HCT116 (cell line): Measurements from ENCODE around the gene OR5AL1. TPM values are rescaled to one million over a fixed set of nuclear protein-coding genes. Genes with fewer than 3 reads are reported as not detected.

ENCODE experiments used
- ATAC-seq: fragments of 200-7000 bp; cut with Tn5 transposase; 2 replicates; pipeline ENCODE4 v1.9.1; 2020; ENCODE audit warnings: mild to moderate bottlenecking, moderate library complexity
- BruUV-seq: library from RNA; stranded (reverse); fragments of 400-500 nt; replicated peaks from 2 replicates; lab custom pipeline; 2021; lab: Mats Ljungman, UMichigan
- CTCF ChIA-PET: fragments of 300-600 bp; sonication (Branson Sonifier 250); formaldehyde crosslinking; loops from one replicate; lab custom pipeline; 2021; ENCODE audit warnings: antibody characterized with exemption; lab: Charles Lee
- POLR2A ChIA-PET: fragments of 300-600, 350-600 bp; sonication (Branson Sonifier 250); formaldehyde crosslinking; loops from one replicate; lab custom pipeline; 2021; ENCODE audit warnings: antibody characterized with exemption; lab: Charles Lee
- RAD21 ChIA-PET, 2 experiments: fragments of 300-600 bp; sonication (Branson Sonifier 250); formaldehyde crosslinking; loops; one replicate each; lab custom pipeline; 2023; ENCODE audit warnings: low total read pairs in 2 of 2; ENCODE audit not compliant: uncharacterized antibody in 2 of 2, unreplicated experiment in 2 of 2, low non-redundant PET in 1 of 2; lab: Charles Lee
- DNase-seq: peaks from one replicate; pipeline ENCODE4 v3.0.0-alpha.2; 2010; ENCODE audit warnings: low read depth, low spot score
- H2AFZ ChIP-seq: fragments of 200-600 bp; shearing (Covaris generic), sonication (generic); 2 replicates; pipeline ENCODE4 v1.6.1; 2017; ENCODE audit warnings: low read depth, mixed run types, mixed read lengths, antibody characterized with exemption, low read length; ENCODE audit not compliant: poor library complexity, severe bottlenecking
- H3K27ac ChIP-seq: 2 replicates; pipeline ENCODE4 v1.5.1; 2012; ENCODE audit warnings: low read depth, low read length
- H3K27me3 ChIP-seq: fragments of 200-600 bp; sonication (generic); 2 replicates; pipeline ENCODE4 v1.6.1; 2016; ENCODE audit warnings: mixed run types, low read length, mixed read lengths; ENCODE audit not compliant: insufficient read depth
- H3K36me3 ChIP-seq, 2 experiments: fragments of 200-500 bp in 1 of 2; fragments of 200-600 bp in 1 of 2; sonication (Bioruptor generic) in 1 of 2; sonication (generic) in 1 of 2; 2 replicates each; pipeline versions ENCODE4 v1.5.1 to v1.6.1; 2014 to 2016; ENCODE audit warnings: low read length in 2 of 2, inconsistent platforms in 1 of 2, mixed read lengths in 1 of 2, mixed run types in 1 of 2; ENCODE audit not compliant: insufficient read depth in 2 of 2, control insufficient read depth in 1 of 2
- H3K4me1 ChIP-seq, 2 experiments: fragments of 200-600 bp in 1 of 2; sonication (generic) in 1 of 2; 2 replicates each; pipeline versions ENCODE4 v1.5.1 to v1.6.1; 2012 to 2017; ENCODE audit warnings: low read length in 2 of 2, inconsistent platforms in 1 of 2, mild to moderate bottlenecking in 1 of 2, mixed read lengths in 1 of 2, mixed run types in 1 of 2, moderate library complexity in 1 of 2; ENCODE audit not compliant: insufficient read depth in 2 of 2, control insufficient read depth in 1 of 2
- H3K4me2 ChIP-seq: fragments of 200-600 bp; sonication (generic); 2 replicates; pipeline ENCODE4 v1.6.1; 2017; ENCODE audit warnings: mixed run types, low read length, mixed read lengths
- H3K4me3 ChIP-seq, 2 experiments: fragments of 200-600 bp in 1 of 2; sonication (generic) in 1 of 2; replicated peaks in 1 of 2; 2 replicates each; pipeline ENCODE4 v1.5.1; 2011 to 2016; ENCODE audit warnings: low read length in 2 of 2, control low read depth in 1 of 2, low read depth in 1 of 2, mild to moderate bottlenecking in 1 of 2, mixed read lengths in 1 of 2, mixed run types in 1 of 2
- H3K79me2 ChIP-seq: fragments of 200-600 bp; sonication (generic); 2 replicates; pipeline ENCODE4 v1.6.1; 2017; ENCODE audit warnings: mild to moderate bottlenecking, mixed run types, low read length, moderate library complexity, mixed read lengths; ENCODE audit not compliant: insufficient read depth
- H3K9ac ChIP-seq: fragments of 200-600 bp; sonication (generic); 2 replicates; pipeline ENCODE4 v1.6.1; 2016; ENCODE audit warnings: low read length, mixed read lengths
- H3K9me2 ChIP-seq: fragments of 200-600 bp; sonication (generic), shearing (Covaris generic); 2 replicates; pipeline ENCODE4 v1.6.1; 2017; ENCODE audit warnings: mixed run types, mild to moderate bottlenecking, moderate library complexity; ENCODE audit not compliant: insufficient read depth
- H3K9me3 ChIP-seq, 2 experiments: fragments of 200-500 bp in 1 of 2; fragments of 200-600 bp in 1 of 2; sonication (Bioruptor generic) in 1 of 2; sonication (generic) in 1 of 2; 2 replicates each; pipeline ENCODE4 v1.6.1; 2014 to 2017; ENCODE audit warnings: low read length in 2 of 2, mixed read lengths in 2 of 2, inconsistent platforms in 1 of 2, low read depth in 1 of 2, mild to moderate bottlenecking in 1 of 2, mixed run types in 1 of 2, moderate library complexity in 1 of 2; ENCODE audit not compliant: control insufficient read depth in 1 of 2, insufficient read depth in 1 of 2
- H4K20me1 ChIP-seq: fragments of 200-600 bp; sonication (generic), shearing (Covaris generic); 2 replicates; pipeline ENCODE4 v1.6.1; 2017; ENCODE audit warnings: mixed run types, mild to moderate bottlenecking, moderate library complexity; ENCODE audit not compliant: insufficient read depth
- CBX3 ChIP-seq: IDR thresholded peaks from 2 replicates; pipeline ENCODE4 v1.6.1; 2012; ENCODE audit warnings: low read depth
- CEBPB ChIP-seq: IDR thresholded peaks from 2 replicates; pipeline ENCODE4 v1.6.1; 2012; ENCODE audit warnings: low read depth
- EGR1 ChIP-seq: IDR thresholded peaks from 2 replicates; pipeline ENCODE4 v1.6.1; 2012; ENCODE audit warnings: low read depth
- ELF1 ChIP-seq: IDR thresholded peaks from 2 replicates; pipeline ENCODE4 v1.6.1; 2012; ENCODE audit warnings: low read depth, borderline replicate concordance
- EZH2 ChIP-seq: fragments of 200-600 bp; sonication (generic); IDR thresholded peaks from 2 replicates; pipeline ENCODE4 v1.6.1; 2017; ENCODE audit warnings: antibody characterized with exemption, mixed run types
- MAX ChIP-seq: IDR thresholded peaks from 2 replicates; pipeline ENCODE4 v1.6.1; 2012
- POLR2A ChIP-seq: IDR thresholded peaks from 2 replicates; pipeline ENCODE4 v1.7.0; 2011; ENCODE audit warnings: borderline replicate concordance; ENCODE audit not compliant: insufficient read depth, insufficient read length; ENCODE audit errors: extremely low read depth
- REST ChIP-seq: IDR thresholded peaks from 2 replicates; pipeline ENCODE4 v1.6.1; 2012; ENCODE audit warnings: low read depth
- SRF ChIP-seq: IDR thresholded peaks from 2 replicates; pipeline ENCODE4 v1.6.1; 2012; ENCODE audit warnings: low read depth
- YY1 ChIP-seq: IDR thresholded peaks from 2 replicates; pipeline ENCODE4 v1.6.1; 2011; ENCODE audit warnings: low read length, low read depth, moderate library complexity, mild to moderate bottlenecking; ENCODE audit not compliant: insufficient replicate concordance; ENCODE audit errors: extremely low read depth
- ZBTB33 ChIP-seq: IDR thresholded peaks from 2 replicates; pipeline ENCODE4 v1.6.1; 2011; ENCODE audit warnings: mild to moderate bottlenecking, low read length, moderate library complexity; ENCODE audit not compliant: insufficient replicate concordance; ENCODE audit errors: extremely low read depth
- ZFX ChIP-seq: fragments of 450-650 bp; IDR thresholded peaks from 2 replicates; pipeline ENCODE4 v1.6.1; 2017
- intact Hi-C: fragments of 100-400 bp; cut with micrococcal nuclease; formaldehyde crosslinking; loops from 2 replicates; pipeline ENCODE4 v1.10.0; 2022
- total RNA-seq: library from RNA; stranded (reverse); gene quantifications from one replicate; pipeline ENCODE4 v1.2.1, GENCODE V29; 2021; ENCODE audit not compliant: unreplicated experiment

The OR5AL1 gene
- total RNA-seq, 1 experiment from 2014 or later = not detected

GRCh38 chr11:56380120-56380519 lies 32.4 kb upstream of the OR5AL1 start:
- Histone ChIP-seq H4K20me1 (no peaks in the 10 kb centered on the region), H3K27me3 (no peaks in the 10 kb centered on the region), H3K4me1 (no peaks in the 10 kb centered on the region), H3K79me2 (no peaks in the 10 kb centered on the region), H3K36me3 (no peaks in the 10 kb centered on the region), H3K4me3 (no peak overlapping the region), H2AFZ (no peak overlapping the region), H3K9me2 (no peaks in the 10 kb centered on the region), H3K4me2 (no peak overlapping the region), H3K9ac (no peak overlapping the region), H3K27ac (no peak overlapping the region), H3K9me3 (peaks cover 13 to 18% of the 10 kb centered on the region in 2 experiments; a peak in 2 of 4 replicates)
- ChIA-PET CTCF (no interaction called here), RAD21 (no interaction called here), POLR2A (no interaction called here)
- ATAC-seq (no peak), DNase-seq (no peak)
- intact Hi-C loops = no loop called here
- BruUV-seq = no TSS peak
- TF ChIP-seq MAX = no peak
- no peak for TF ChIP-seq CBX3
- TF ChIP-seq ELF1 = no peak
- TF ChIP-seq ZFX = no peak
- no peak for TF ChIP-seq REST
- TF ChIP-seq POLR2A = no peak
- TF ChIP-seq, all 23 proteins: peak for 0

- CTCF ChIA-PET = no interaction called here
- intact Hi-C loops = no loop called here
- Histone ChIP-seq H3K79me2 (no peaks in the 10 kb centered on the region), H3K9me3 (peaks cover 6 to 25% of the 10 kb centered on the region in 2 experiments; a peak in 2 of 4 replicates), H3K27me3 (no peaks in the 10 kb centered on the region), H3K4me3 (no peak overlapping the region), H3K9ac (no peak overlapping the region), H2AFZ (no peak overlapping the region), H3K9me2 (no peaks in the 10 kb centered on the region), H3K27ac (no peak overlapping the region), H3K36me3 (no peaks in the 10 kb centered on the region), H4K20me1 (no peaks in the 10 kb centered on the region), H3K4me1 (no peaks in the 10 kb centered on the region), H3K4me2 (no peak overlapping the region)
- RAD21 ChIA-PET = no interaction called here
- ATAC-seq (no peak), DNase-seq (no peak)
- BruUV-seq = no TSS peak
- POLR2A ChIA-PET = no interaction called here
- TF ChIP-seq YY1 (no peak), EGR1 (no peak), SRF (no peak), ZFX (no peak), ZBTB33 (no peak), ELF1 (no peak), CEBPB (no peak), EZH2 (no peak)
These were observed 18.1 kb upstream of the OR5AL1 start for GRCh38 chr11:56394381-56394780.
